Neural crest cell (in vitro differentiated cells): ENCODE results near the gene CCL27. TPM values are rescaled to one million over a fixed set of nuclear protein-coding genes. Genes with fewer than 3 reads are reported as not detected.
A peak's percentile ranks its signal among the peaks of the same experiment; 100 is the strongest.
"Not testable (repeated sequence)": the region's sequence is repeated elsewhere in the genome, so short reads cannot be mapped to it uniquely, and the experiment has no call there.

Source experiments
- DNase-seq: peaks from one replicate; pipeline ENCODE4 v3.0.0; 2021; ENCODE audit warnings: low read depth, mixed read lengths, low spot score
- H3K27ac Mint-ChIP-seq: one replicate; pipeline ENCODE4 v1.8.0; 2021; ENCODE audit warnings: mild to moderate bottlenecking, mixed read lengths; ENCODE audit not compliant: unreplicated experiment
- H3K27me3 Mint-ChIP-seq: 2 replicates; pipeline ENCODE4 v1.8.0; 2021; ENCODE audit warnings: low read depth, mild to moderate bottlenecking, mixed read lengths
- H3K36me3 Mint-ChIP-seq: 2 replicates; pipeline ENCODE4 v1.8.0; 2021; ENCODE audit warnings: low read depth, mild to moderate bottlenecking, mixed read lengths
- H3K4me1 Mint-ChIP-seq: 2 replicates; pipeline ENCODE4 v1.8.0; 2021; ENCODE audit warnings: mixed read lengths
- H3K4me3 Mint-ChIP-seq: one replicate; pipeline ENCODE4 v1.8.0; 2021; ENCODE audit warnings: mild to moderate bottlenecking, mixed read lengths
- H3K9me3 Mint-ChIP-seq: 2 replicates; pipeline ENCODE4 v1.8.0; 2021; ENCODE audit warnings: mixed read lengths
- total RNA-seq: library from RNA; stranded (reverse); gene quantifications from 2 replicates; pipeline ENCODE4 v1.2.1, GENCODE V29; 2021
- TF ChIP-seq, protein P1 (sequence below): fragments of 200-600 bp; sonication (generic); conservative IDR thresholded peaks from 2 replicates; pipeline ENCODE4 v1.5.0; 2021; ENCODE audit warnings: antibody characterized with exemption, mild to moderate bottlenecking

The CCL27 gene
- total RNA-seq, 1 donor from 2014 or later: 0.86 TPM

- no peak for DNase-seq
- TF ChIP-seq, protein P1, sequence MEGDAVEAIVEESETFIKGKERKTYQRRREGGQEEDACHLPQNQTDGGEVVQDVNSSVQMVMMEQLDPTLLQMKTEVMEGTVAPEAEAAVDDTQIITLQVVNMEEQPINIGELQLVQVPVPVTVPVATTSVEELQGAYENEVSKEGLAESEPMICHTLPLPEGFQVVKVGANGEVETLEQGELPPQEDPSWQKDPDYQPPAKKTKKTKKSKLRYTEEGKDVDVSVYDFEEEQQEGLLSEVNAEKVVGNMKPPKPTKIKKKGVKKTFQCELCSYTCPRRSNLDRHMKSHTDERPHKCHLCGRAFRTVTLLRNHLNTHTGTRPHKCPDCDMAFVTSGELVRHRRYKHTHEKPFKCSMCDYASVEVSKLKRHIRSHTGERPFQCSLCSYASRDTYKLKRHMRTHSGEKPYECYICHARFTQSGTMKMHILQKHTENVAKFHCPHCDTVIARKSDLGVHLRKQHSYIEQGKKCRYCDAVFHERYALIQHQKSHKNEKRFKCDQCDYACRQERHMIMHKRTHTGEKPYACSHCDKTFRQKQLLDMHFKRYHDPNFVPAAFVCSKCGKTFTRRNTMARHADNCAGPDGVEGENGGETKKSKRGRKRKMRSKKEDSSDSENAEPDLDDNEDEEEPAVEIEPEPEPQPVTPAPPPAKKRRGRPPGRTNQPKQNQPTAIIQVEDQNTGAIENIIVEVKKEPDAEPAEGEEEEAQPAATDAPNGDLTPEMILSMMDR: no peak
- H3K36me3 Mint-ChIP-seq: peaks cover 10% of the 10 kb centered on the region
- H3K27me3 Mint-ChIP-seq: no peaks in the 10 kb centered on the region
- peak overlapping the region; percentile 95 for H3K4me3 Mint-ChIP-seq
- peaks cover 45% of the 10 kb centered on the region for H3K4me1 Mint-ChIP-seq
- H3K27ac Mint-ChIP-seq: peak overlapping the region; percentile 35
- H3K9me3 Mint-ChIP-seq: no peaks in the 10 kb centered on the region
Observed at GRCh38 chr9:34647084-34647403, 15.4 kb downstream of the CCL27 start.

DNA sequence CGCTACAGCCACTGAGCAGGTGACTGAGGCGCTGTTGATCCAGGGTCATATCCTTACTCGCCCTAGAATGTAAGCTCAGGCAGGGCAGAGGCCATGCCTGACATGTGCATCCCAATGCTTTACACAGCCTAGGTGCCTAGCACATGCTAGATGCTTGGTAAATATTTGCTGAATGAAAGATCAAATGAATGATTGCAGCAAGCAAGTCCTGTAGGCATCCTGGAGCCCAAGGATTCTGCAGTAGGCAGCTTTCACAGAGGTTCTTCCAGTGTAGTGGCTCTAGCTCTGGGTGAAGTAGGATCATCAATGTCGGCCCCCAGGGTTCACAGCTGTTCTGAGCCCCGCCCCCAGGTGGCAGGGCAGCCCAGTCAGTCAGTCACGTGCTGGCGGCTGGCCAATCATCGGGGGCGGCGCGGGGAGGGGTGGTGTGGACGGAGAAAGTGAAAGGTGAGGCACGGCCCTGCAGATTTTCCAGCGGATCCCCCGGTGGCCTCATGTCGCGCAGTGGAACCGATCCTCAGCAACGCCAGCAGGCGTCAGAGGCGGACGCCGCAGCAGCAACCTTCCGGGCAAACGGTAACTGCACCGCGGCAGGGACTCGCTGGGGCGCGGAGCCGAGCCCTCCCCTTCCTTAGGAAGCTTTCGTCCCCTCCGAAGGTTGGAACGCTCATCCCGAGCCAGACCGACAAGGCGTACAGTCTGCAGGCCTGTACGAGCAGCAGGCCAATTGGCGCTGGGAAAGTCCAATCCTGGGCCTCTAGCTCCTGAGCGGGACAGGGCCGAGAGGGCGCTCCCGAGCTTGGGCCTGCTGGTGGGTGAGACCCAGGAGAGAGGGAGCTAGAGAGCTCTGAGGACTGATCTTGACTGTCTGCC is 16.0 kb downstream of the CCL27 start, which contains the start of gene GALT:
GALT (plus strand) TSS at position 465 of the 873 bp plus-strand sequence; CDS start at position 495, 30 bp downstream.
- DNase-seq: peak; percentile 93
- H3K27ac Mint-ChIP-seq: peak within 1 kb of the TSS; percentile 71
- peaks cover under 1% of the 10 kb centered on the region for H3K9me3 Mint-ChIP-seq
- TF ChIP-seq, protein P1: peak; percentile 53
- H3K4me3 Mint-ChIP-seq: peak within 1 kb of the TSS; percentile 95
- H3K36me3 Mint-ChIP-seq: peaks cover 10% of the 10 kb centered on the region
- H3K27me3 Mint-ChIP-seq: no peaks in the 10 kb centered on the region
- peaks cover 40% of the 10 kb centered on the region for H3K4me1 Mint-ChIP-seq

DNA sequence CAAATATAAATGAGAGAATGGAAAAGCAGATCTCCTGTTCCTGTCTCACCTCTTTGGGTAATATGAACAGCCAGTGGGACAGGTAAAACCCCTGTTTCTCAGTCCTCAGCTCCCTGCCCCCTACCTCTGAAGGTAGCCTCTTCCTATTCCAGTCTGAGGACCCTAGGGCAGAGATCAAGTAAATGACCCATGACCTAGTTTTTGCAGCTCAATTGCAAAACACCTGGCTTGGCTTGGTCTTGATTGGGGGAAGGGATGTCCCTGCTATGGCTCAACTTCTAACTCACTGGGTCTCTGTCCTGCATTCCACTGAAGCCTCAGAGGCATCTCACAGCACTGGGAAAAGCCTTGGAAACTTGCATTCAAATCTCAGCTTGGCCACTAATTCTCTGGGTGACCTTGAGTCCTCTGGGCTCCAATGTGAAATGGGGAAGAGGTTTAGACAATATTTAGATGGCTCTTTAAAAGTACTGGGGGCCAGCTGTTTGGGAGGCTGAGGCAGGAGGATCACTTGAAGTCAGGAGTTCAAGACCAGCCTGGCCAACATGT is 17.6 kb downstream of the CCL27 start:
- Mint-ChIP-seq H3K4me3 (peak overlapping the region; percentile 59), H3K36me3 (peaks cover 10% of the 10 kb centered on the region), H3K9me3 (peaks cover 2% of the 10 kb centered on the region), H3K27me3 (no peaks in the 10 kb centered on the region), H3K27ac (no peak overlapping the region), H3K4me1 (peaks cover 34% of the 10 kb centered on the region)
- DNase-seq: no peak
- TF ChIP-seq, protein P1: no peak

GRCh38 chr9:34642679-34643078 is 19.8 kb downstream of the CCL27 start:
- no peaks in the 10 kb centered on the region for H3K36me3 Mint-ChIP-seq
- TF ChIP-seq, protein P1: no peak
- H3K4me3 Mint-ChIP-seq: peak overlapping the region; percentile 57
- no peak for DNase-seq
- peaks cover 33% of the 10 kb centered on the region for H3K4me1 Mint-ChIP-seq
- peaks cover 2% of the 10 kb centered on the region for H3K9me3 Mint-ChIP-seq
- no peaks in the 10 kb centered on the region for H3K27me3 Mint-ChIP-seq
- no peak overlapping the region for H3K27ac Mint-ChIP-seq

DNA sequence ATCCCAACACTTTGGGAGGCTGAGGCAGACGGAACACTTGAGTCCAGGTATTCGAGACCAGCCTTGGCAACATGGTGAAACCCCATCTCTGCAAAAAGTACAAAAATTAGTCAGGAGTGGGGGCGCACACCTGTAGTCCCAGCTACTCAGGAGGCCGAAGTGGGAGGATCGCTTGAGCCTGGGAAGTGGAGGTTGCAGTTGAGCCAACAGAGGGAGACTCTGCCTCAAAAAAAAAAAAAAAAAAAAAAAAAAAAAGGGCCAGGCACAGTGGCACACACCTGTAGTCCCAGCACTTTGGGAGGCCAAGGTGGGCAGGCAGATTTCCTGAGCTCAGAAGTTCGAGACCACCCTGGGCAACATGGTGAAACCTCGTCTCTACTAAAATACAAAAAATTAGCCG is 23.1 kb downstream of the CCL27 start:
- not testable (repeated sequence) for DNase-seq, H3K27ac Mint-ChIP-seq, H3K9me3 Mint-ChIP-seq, H3K27me3 Mint-ChIP-seq, H3K36me3 Mint-ChIP-seq
- Mint-ChIP-seq H3K4me3 (peak overlapping the region; percentile 54), H3K4me1 (peaks cover 32% of the 10 kb centered on the region)

DNA sequence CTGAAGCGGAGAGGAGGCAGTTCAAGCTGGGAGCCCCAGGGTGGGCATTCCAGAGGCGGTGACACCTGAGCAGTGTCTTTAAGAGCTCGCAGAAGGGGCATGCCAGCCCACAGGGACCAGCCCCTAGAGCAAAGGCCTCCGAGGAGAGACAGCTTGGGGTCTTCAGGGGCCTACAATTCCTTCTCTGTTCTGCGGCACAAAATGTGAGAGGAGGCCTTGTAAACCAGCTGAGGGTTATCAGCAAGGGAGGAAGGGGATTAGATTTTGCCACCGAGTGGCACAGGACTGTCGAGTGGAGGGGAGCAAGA is 24.4 kb downstream of the CCL27 start:
- Mint-ChIP-seq H3K4me3 (peak overlapping the region; percentile 89), H3K36me3 (peaks cover 5% of the 10 kb centered on the region), H3K9me3 (peaks cover 2% of the 10 kb centered on the region), H3K27me3 (peaks cover 2% of the 10 kb centered on the region), H3K27ac (peak overlapping the region; percentile 29), H3K4me1 (peaks cover 39% of the 10 kb centered on the region)
- DNase-seq: no peak
- TF ChIP-seq, protein P1: no peak
